GM21447 (cell line): ENCODE results near the gene BMP3.
A peak's percentile ranks its signal among the peaks of the same experiment; 100 is the strongest.
"Not testable (repeated sequence)": the region's sequence is repeated elsewhere in the genome, so short reads cannot be mapped to it uniquely, and the experiment has no call there.

Source experiments
- ATAC-seq: cut with Tn5 transposase; IDR thresholded peaks from one replicate; pipeline ENCODE4 v1.9.1; 2021; ENCODE audit not compliant: unreplicated experiment

BMP3 gene, protein sequence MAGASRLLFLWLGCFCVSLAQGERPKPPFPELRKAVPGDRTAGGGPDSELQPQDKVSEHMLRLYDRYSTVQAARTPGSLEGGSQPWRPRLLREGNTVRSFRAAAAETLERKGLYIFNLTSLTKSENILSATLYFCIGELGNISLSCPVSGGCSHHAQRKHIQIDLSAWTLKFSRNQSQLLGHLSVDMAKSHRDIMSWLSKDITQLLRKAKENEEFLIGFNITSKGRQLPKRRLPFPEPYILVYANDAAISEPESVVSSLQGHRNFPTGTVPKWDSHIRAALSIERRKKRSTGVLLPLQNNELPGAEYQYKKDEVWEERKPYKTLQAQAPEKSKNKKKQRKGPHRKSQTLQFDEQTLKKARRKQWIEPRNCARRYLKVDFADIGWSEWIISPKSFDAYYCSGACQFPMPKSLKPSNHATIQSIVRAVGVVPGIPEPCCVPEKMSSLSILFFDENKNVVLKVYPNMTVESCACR

DNA sequence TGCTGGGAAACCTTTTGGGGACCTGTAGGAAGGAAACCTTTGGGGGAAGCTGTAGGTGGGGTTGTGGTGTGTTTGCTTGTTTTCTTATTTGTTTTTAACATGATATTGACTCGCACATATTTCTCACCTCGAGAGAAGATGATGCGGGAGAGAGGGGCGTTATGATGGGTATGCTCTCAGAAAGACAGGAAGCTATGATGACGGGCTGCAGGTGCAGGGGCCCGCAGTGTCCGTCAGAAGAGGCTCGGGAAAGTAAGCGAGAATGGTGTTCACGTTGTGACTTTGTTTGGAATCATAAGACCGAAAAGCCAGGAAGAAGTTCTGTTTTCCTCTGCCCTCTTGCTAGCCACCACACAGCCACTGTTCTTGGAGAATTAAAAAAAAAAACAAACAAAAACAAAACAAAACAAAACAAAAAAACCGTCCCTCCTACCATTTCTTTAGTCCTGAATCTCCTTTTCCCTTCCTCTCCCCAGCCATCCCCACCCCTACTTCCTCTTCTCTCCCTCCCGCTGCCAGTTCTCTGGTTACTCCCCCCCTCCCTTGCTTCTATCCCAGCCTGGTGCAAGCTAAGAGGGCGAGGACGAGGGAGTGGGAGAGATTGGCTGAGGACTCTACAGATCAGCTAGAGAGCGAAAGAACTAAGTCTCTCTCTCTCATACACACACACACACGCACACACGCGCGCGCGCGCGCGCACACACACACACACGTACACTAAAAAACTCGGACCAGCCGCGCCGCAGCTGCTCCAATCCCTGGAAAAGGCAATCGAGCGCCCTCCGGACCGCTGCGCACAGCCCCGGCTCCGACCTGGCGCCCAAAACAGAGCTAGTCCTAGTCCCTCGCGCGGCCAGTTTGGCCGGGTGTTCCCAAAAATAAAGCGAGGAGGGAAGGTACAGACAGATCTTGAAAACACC, at the start of gene BMP3:
TSS of gene BMP3 (plus strand) at position 648 of the 920 bp plus-strand sequence. CDS start 577 bp downstream, outside the sequence.
- ATAC-seq, result no peak

DNA sequence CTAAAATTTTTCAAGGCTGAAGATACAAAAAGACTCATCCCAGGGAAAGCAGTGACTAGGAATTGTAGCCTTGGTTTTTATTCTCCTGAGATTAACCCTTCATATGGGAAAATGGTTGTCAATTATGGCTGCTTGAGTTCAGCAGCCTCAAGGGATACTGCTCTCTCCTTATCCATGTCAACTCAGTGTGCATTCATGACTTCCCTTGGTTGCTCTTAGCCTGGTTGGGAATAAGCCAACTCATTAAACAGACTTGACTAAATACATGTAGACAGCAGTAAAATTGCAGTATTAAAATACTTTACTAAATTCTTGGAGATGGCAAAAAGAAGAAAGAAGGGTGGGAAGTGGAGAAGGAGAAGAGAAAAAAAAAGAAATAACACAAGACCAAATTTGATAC, 44.5 kb upstream of the BMP3 start:
- ATAC-seq, result no peak

DNA sequence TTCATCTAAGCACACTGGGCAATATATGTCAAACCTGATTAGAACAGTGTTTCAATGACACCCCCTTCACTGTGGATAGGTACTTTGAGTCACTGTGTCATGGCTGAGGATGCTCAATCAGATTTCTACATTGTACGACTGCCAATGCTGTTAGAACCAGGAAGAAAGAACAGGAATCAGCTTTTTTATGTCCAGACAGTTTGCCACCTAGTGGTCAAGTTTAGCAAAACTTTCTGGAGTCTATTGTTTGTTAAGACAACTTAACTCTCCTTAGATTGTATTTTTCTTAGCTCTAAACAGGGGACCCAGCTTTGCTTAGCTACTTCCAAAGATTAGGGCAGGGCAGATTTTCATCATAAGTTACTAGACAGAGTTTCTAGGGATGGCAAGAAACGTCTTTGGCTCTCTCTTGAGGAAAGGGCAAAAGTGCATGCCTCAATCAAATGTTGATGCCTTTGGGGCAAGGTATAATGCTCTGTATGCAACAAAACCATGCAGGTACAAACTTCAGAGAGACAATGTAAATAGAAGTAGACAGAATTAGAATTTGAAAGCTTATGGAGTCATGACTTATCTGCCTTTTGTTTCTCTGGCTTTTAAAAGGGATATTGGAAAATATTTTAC, 40.5 kb upstream of the BMP3 start:
- ATAC-seq, result peak; percentile 57

DNA sequence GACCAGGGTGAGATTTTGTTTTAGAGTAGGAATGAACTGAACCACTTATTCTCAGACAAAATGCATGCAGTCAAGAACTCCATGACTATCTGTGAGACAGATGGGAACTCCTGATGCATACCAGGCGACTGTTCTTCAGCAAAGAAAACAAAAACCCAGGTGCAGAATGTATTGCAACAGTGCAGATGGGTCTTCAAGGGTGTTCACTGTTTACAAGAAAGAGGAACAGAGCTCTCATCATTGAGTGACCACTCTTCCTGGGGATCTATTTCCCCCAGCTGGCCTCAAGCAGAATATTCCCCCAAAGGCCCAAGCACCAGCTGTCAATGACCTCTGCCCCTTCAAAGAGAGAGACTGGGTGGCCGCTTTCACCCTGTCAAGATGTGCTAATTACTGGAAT, 39.7 kb upstream of the BMP3 start:
- no peak for ATAC-seq

DNA sequence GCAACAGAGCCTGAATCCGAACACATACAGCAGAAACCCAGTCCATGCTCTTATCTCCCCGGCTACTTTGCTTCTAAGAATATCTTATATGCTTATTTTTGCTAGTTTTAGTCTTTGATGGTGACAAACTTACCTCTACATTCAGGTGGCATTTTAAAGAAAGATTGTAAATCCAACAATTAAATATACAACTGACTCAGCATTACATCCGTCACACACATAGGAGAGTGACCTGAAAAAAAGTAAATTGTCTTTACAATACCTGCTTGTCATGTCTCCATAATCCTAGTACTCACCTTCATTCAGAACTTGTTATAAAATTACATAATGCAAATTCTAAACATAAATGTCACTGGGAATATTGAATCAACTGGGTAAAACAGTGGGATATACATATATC, 30.6 kb upstream of the BMP3 start:
- no peak for ATAC-seq

DNA sequence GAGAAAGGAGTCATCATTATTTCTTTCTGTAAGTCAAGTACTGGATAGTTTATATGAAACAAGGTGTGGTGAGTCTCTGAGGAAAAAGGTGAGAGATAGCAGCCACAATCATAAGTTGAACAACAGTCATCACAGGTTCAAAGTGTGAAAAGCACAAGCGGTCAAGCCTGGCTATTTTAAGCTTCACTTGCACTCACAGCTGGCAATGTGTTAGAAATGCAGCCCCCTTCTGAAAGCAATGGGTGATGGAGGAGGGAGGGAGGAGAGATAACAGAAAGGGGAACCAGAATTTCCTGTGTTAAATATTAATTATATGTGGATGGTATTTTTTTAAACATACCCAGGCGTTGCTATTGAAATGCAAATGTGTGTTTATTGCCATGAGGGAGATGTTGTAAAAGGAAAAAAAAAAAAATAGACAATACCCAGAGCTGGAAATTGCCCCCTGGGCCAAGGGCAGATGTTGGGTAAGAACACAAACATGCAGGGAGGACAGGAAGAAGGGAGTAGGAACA, 26.9 kb upstream of the BMP3 start:
- ATAC-seq, result peak; percentile 99

DNA sequence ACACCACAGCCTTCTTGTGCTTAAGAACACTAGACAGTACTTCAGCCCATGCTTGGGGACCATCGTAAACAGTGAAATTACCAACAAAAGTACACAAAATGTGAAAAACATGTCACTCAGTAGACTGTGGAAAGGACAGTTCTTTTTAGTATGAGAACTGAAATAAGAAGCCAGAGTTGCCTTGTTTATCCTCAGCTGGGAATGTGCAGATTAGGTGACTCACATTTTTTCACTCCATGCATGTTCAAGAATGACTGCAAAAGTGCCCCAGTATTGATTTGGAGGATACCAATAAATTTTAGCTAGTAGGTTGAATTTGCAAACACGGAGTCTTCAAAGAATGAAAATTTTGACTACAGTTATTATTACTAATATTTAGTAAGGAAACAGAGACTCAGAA, 23.1 kb upstream of the BMP3 start:
- no peak for ATAC-seq

DNA sequence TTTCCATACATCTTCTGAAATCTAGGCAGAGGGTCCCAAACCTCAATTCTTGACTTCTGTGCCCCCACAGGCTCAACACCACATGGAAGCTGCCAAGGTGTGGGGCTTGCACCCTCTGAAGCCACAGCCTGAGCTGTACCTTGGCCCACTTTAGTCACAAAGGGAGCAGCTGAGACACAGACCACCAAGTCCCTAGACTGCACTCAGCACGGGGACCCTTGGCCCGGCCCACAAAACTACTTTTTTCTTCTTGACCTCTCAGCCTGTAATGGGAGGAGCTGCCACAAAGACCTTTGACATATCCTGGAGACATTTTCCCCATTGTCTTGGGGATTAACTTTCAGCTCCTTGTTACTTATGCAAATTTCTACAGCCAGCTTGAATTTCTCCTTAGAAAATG, 13.9 kb upstream of the BMP3 start:
- not testable (repeated sequence) for ATAC-seq

DNA sequence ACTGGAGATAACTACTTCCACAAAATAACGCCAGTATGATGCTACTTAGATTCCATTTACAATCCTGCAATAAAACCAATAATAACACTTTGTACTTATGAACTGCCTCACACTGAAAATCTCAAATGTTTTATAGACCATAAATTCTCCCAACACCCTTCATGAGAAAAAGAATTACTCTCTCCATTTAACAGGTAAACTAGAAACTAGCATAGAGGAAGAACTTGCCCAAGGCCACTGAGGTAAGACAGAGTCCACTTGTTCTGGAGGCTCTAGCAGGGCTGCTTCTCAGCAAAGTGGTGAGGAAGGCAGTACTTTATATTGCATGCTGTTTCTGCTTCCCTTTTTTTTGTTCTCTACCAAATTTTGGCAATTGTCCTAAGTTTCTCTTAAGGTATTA, 11.5 kb upstream of the BMP3 start:
- no peak for ATAC-seq

DNA sequence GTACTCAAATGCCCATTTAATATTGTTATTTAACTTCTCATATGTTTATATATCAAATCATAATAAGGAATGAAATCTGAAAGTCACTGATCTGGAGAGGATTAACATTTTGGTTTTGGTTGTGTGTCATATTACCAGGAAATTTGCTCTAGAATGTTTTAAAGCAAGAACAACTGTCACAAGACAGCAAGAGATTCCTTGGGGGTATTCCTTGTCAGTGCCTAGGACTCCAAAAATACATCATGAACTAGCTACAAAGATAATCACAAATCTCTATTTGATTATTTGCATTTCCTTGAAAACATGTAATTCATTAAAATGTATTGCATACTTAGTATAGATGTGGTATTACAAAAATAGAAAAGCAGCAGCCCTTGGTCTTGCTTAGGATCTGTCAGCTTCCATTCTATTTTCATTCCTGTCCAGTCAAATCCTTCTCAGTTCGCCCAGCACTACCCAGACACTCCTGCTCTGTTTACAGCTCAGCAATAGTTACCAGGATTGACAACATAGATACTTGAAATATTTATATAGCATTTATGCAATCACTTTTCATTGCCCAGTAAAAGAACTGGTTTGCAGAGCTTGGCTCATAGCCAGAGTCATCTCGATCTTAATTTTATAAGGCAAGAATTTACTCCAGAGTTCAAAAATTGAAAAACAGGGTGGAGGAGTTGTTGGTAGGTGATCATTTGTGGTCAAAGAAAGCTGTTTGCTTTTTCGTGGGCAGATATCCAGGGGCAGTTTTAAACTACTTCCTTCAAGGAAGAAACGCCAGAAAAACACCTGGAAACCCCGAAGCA, 9.2 kb upstream of the BMP3 start:
- ATAC-seq, result no peak

DNA sequence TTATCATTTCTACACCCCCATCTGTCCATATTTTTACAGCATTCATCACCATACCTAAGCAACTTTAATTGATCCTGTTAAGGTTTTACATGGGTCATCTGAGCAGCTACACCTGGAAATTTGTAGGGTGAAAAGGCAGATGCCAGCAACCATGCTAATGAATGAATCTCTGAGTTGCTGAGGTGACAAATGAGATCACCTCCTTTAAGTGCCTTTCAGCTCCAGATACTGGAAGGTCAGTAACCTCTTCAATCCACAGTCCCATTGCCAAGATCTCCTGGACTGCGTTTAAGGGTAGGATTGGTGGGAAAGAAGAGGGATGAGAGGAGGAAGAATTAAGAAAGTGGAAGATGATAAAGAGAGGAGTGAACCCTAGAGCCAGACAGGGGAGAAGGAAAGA, 8.5 kb upstream of the BMP3 start:
- no peak for ATAC-seq

DNA sequence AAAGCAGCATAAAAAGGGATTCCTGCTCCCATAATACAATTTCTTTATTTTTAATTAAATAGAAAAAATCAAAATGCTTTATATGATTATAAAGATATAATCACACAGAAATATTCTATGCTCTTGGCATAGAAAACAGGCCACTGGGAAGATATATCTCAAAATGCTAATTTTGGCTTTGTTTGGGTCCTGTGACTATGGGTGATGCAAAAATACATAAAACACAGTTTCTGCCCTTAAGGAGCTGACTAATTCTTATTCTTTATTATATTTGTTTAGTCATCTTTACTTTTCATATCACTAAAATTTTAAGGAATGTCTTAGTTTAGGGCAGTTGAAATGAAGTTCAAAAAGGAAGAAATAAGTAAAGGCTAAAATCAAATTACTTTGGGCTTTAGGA, 7.0 kb upstream of the BMP3 start:
- ATAC-seq, result no peak

DNA sequence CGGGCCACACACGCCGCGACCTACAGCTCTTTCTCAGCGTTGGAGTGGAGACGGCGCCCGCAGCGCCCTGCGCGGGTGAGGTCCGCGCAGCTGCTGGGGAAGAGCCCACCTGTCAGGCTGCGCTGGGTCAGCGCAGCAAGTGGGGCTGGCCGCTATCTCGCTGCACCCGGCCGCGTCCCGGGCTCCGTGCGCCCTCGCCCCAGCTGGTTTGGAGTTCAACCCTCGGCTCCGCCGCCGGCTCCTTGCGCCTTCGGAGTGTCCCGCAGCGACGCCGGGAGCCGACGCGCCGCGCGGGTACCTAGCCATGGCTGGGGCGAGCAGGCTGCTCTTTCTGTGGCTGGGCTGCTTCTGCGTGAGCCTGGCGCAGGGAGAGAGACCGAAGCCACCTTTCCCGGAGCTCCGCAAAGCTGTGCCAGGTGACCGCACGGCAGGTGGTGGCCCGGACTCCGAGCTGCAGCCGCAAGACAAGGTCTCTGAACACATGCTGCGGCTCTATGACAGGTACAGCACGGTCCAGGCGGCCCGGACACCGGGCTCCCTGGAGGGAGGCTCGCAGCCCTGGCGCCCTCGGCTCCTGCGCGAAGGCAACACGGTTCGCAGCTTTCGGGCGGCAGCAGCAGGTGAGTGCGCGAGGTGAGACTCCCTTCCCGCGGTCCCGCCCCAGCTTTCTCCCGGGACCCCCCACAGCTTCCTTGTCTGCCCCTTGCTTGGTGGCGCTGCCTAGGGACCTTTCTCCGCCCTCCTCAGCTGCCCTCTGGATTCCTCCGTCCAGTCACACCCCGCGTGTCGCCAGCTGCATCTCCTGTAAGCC, 678 bp downstream of the BMP3 start:
- ATAC-seq, result no peak

DNA sequence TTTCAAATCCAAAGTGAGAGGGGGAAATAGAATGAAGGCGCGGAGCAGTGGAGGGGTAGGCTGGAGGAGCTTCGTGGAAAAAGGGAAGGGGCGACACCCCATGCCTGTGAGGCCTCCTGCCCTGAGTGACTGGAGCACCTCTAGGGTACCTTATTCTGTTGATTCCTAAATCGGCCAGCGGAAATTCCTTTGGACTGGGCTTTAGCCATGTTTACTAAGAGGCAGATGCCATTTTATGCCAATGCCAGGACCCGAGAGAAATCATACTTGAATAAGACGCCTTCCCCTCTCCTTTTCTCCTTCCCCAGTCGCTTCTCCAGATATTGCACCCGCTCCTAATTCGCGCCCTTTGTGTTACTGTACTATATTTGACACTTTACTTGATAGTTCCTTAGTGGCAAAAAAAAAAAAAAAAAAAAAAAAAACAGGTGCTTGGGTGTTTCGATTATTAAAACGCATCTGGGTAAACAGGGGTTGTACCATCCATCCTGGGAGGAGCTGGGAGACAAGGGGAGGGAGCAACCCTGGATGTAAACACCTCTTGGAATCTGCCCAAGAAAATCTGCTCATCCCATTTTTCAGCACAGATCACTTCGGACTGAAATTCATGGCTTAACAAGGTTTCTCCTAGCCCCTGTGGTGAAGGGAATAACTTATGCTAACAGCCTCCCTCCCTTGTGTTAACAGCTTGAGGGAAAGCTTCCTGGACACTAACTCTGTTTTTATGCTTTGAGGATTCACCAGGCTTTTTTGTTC, 1.5 kb downstream of the BMP3 start:
- ATAC-seq, result no peak

DNA sequence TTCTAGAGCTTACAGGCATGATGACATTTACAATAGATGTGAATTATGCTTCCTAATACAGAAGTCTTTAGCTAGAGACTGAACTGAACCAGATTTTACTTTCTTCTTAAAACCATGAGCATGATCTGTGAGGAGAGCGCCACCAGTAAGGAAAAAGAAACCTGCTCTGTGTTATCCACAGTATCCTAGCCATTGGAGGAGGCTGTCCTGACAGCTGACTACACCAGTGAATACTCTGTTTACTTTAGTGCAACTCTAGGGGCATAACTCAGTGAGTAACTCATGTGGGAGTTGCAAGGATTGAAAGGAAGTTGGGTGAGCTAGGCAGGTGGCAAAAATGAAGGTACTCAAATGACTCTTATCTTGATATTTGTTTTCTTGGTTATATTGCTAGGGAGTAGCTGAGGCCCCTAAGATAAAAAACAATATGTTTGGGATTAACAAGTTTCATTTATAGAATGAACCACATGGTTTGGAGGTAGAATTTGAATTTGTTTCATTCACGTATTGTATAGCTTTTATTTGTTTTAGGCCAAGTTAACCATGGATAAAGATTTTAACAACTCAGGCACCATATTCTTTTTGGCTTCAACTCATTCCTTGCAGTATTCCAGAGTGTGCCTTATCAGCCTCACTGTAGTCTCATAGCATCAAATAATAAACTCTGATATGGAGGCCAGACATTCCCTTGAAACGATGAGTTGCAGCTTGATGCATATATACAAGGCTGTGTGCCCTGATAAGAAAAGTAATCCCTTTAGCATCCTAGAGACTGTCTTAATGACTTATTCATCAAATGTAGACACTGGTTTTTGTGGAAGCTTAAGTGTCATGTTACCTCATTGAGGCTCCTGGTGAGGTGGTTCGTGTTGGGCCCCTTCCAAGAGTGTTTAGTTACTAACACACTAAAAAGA, 2.5 kb downstream of the BMP3 start:
- no peak for ATAC-seq

DNA sequence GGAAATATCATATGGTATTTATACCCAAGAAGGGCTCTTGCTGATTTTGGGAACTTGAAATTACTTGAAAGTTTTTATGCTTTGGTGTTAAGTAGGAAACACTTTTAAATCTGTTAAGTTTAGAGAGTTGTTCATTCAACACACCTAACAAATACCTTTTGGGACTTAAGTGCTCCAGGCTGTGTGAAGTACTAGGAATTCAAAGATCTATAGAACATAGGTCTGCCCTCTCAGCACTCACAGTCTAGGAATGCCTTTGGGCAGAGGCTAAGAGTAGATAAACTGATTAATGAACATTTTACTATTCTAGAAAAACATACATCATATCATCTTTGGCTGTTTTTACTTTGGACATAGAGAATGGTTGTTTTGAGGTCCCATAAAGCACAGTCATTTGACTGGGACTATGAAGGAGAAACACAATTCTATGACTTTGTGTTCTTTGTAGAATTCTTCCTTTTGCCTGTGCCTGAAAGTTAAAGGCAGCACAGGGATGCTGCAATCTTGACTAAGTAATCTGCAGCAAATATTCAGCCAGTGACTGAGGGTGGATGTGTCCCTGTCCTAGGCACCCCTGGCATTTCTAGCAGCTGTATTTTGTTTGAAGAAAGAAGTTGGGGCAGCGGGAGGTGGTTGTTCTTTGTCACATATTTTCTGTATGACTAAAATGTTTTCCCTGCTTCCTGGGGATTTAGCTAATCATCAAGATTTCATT, 8.3 kb downstream of the BMP3 start:
- no peak for ATAC-seq

DNA sequence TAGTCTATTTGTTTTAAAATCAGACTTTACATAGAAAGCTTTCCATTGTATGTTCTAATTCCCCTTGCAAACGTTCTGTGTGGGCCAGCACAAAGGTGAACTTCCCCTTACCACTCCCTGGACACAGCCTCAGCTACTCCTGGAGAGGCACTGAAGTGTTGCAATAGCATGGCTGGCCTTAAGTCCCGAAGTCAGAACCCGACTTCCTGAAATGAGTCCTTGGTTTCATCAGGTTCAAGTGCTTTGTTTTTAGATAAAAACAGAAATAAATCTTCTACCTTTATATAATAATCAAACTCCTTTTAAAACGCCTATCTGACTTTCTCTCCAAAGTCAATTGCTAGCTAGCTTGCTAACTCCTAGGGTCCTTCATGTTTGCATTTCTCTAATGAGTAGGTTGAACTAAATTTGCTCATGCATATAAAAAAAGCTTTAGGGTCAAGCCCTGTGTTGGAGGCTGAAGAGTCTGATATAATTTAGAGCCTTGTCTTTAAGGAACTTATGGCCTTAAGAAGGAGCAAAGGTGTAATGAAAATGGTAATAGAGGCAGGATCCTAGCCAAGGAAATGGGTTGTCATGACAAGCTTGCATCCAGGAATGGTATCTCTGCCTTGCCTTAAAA, 9.0 kb downstream of the BMP3 start:
- ATAC-seq, result no peak
